Liver (tissue), 3 donors: ENCODE measurements around the gene AHRR.

ENCODE experiments used
- CTCF ChIP-seq: fragments of 150-350 bp; IDR thresholded peaks from 2 replicates; pipeline ENCODE4 v1.5.1; 2017; ENCODE audit warnings: improper control_type of control experiment, low read depth, low read length; ENCODE audit not compliant: missing input control
- EGR1 ChIP-seq, 2 donors: IDR thresholded peaks; 2 replicates each; pipeline ENCODE4 v1.6.1; 2016 to 2018; ENCODE audit warnings: antibody characterized with exemption in 2 of 2, low read depth in 2 of 2
- FOXA1 ChIP-seq: IDR thresholded peaks from 2 replicates; pipeline ENCODE4 v1.6.1; 2016; ENCODE audit warnings: antibody characterized with exemption
- NR2F2 ChIP-seq: IDR thresholded peaks from 2 replicates; pipeline ENCODE4 v1.6.1; 2016; ENCODE audit warnings: antibody characterized with exemption
- RAD21 ChIP-seq, 2 donors: IDR thresholded peaks; 2 replicates each; pipeline ENCODE4 v1.6.1; 2016; ENCODE audit warnings: antibody characterized with exemption in 2 of 2, mild to moderate bottlenecking in 2 of 2
- REST ChIP-seq: IDR thresholded peaks from 2 replicates; pipeline ENCODE4 v1.6.1; 2016; ENCODE audit warnings: antibody characterized with exemption, mild to moderate bottlenecking
- RXRA ChIP-seq, 2 donors: IDR thresholded peaks; 2 replicates each; pipeline ENCODE4 v1.6.1; 2017 to 2018; ENCODE audit warnings: antibody characterized with exemption in 2 of 2, mild to moderate bottlenecking in 1 of 2
- TAF1 ChIP-seq: conservative IDR thresholded peaks from 2 replicates; pipeline ENCODE4 v1.6.1; 2016; ENCODE audit warnings: antibody characterized with exemption, mild to moderate bottlenecking
- YY1 ChIP-seq: IDR thresholded peaks from 2 replicates; pipeline ENCODE4 v1.6.1; 2016; ENCODE audit warnings: antibody characterized with exemption, mild to moderate bottlenecking
- TF ChIP-seq, protein P1 (sequence below): IDR thresholded peaks from 2 replicates; pipeline ENCODE4 v1.6.1; 2016; ENCODE audit warnings: antibody characterized with exemption
- donor health status: healthy.
- donor health status: healthy.

DNA sequence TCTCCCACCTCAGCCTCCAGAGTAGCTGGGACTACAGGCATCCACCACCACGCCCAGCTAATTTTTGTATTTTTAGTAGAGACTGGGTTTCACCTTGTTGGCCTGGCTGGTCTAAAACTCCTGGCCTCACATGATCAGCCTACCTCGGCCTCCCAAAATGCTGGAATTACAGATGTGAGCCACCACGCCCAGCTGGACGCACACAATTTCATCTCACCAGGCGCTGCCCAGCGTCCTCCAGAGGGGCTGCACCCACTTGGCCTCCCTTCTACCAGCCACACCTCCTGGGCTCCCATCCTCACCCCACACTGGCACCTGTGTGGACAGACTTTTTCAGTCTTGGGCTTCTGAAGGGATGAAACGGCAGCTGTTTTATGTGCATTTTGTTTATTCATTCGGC lies 117.7 kb downstream of the AHRR start:
- TF ChIP-seq CTCF (no peak), YY1 (no peak), NR2F2 (no peak), RXRA (IDR thresholded peaks at IDR 0.05) (no peak), REST (no peak), TAF1 (no peak), EGR1 (IDR thresholded peaks at IDR 0.05; ENCODE audit: low read depth in 2 of 2) (no peak), RAD21 (IDR thresholded peaks at IDR 0.05) (no peak), FOXA1 (no peak)
- TF ChIP-seq, protein P1, sequence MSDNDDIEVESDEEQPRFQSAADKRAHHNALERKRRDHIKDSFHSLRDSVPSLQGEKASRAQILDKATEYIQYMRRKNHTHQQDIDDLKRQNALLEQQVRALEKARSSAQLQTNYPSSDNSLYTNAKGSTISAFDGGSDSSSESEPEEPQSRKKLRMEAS: no peak
